Cardiac muscle cell (in vitro differentiated cells and primary cell): Measurements from ENCODE around the gene FAM43A. TPM values are rescaled to one million over a fixed set of nuclear protein-coding genes. Genes with fewer than 3 reads are reported as not detected.
A peak's percentile ranks its signal among the peaks of the same experiment; 100 is the strongest.

ENCODE experiments used
- DNase-seq, 2 donors: peaks; one replicate each; pipeline versions ENCODE4 v3.0.0 to v3.0.0-alpha.2; 2010 to 2017; ENCODE audit warnings: low read depth in 1 of 2, low spot score in 1 of 2
- H3K27ac ChIP-seq: fragments of 200-600 bp; sonication (generic); 2 replicates; pipeline ENCODE4 v1.5.1; 2016
- H3K27me3 ChIP-seq: fragments of 200-600 bp; sonication (generic); 2 replicates; pipeline ENCODE4 v1.6.0; 2016; ENCODE audit warnings: control low read depth
- H3K36me3 ChIP-seq: fragments of 200-600 bp; sonication (generic); 2 replicates; pipeline ENCODE4 v1.5.1; 2016; ENCODE audit warnings: control low read depth
- H3K4me1 ChIP-seq: fragments of 200-600 bp; sonication (generic); 2 replicates; pipeline ENCODE4 v1.8.1; 2017; ENCODE audit warnings: low read depth, mild to moderate bottlenecking, mixed run types
- H3K4me3 ChIP-seq: fragments of 200-600 bp; sonication (generic); 2 replicates; pipeline ENCODE4 v1.5.1; 2016; ENCODE audit warnings: mild to moderate bottlenecking
- H3K9me3 ChIP-seq: fragments of 200-600 bp; sonication (generic); 2 replicates; pipeline ENCODE4 v1.5.1; 2017; ENCODE audit warnings: low read depth, mild to moderate bottlenecking, control low read depth
- polyA plus RNA-seq: library from polyadenylated mRNA; unstranded; fragments of >200 nt; fragmentation: Nextera tagmentation; extraction: Ambion mirVana; gene quantifications from 2 replicates; pipeline ENCODE4 v1.2.1, GENCODE V29; 2016
- total RNA-seq: library from RNA; depleted of rRNA; stranded (reverse); fragments of >200 nt; gene quantifications from 2 replicates; pipeline ENCODE4 v1.2.3, GENCODE V29; 2016
- TF ChIP-seq, protein P1 (sequence below): IDR thresholded peaks from 2 replicates; pipeline ENCODE4 v1.5.1; 2012; ENCODE audit warnings: low read depth, mild to moderate bottlenecking, low read length

Gene FAM43A
- total and polyA plus RNA-seq, 2 experiments from 2014 or later, result 4.9 to 18.3 TPM

- H3K27ac ChIP-seq, result no peak overlapping the region
- H3K9me3 ChIP-seq, result no peaks in the 10 kb centered on the region
- no peaks in the 10 kb centered on the region for H3K36me3 ChIP-seq
- DNase-seq, result peak in 1 of 2 donors; percentile 20
- H3K27me3 ChIP-seq, result no peaks in the 10 kb centered on the region
- H3K4me1 ChIP-seq, result peaks cover 29% of the 10 kb centered on the region
- no peak overlapping the region for H3K4me3 ChIP-seq
- TF ChIP-seq, protein P1, sequence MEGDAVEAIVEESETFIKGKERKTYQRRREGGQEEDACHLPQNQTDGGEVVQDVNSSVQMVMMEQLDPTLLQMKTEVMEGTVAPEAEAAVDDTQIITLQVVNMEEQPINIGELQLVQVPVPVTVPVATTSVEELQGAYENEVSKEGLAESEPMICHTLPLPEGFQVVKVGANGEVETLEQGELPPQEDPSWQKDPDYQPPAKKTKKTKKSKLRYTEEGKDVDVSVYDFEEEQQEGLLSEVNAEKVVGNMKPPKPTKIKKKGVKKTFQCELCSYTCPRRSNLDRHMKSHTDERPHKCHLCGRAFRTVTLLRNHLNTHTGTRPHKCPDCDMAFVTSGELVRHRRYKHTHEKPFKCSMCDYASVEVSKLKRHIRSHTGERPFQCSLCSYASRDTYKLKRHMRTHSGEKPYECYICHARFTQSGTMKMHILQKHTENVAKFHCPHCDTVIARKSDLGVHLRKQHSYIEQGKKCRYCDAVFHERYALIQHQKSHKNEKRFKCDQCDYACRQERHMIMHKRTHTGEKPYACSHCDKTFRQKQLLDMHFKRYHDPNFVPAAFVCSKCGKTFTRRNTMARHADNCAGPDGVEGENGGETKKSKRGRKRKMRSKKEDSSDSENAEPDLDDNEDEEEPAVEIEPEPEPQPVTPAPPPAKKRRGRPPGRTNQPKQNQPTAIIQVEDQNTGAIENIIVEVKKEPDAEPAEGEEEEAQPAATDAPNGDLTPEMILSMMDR, result no peak
These were observed 44.7 kb downstream of the FAM43A start for GRCh38 chr3:194730365-194730764.

DNA sequence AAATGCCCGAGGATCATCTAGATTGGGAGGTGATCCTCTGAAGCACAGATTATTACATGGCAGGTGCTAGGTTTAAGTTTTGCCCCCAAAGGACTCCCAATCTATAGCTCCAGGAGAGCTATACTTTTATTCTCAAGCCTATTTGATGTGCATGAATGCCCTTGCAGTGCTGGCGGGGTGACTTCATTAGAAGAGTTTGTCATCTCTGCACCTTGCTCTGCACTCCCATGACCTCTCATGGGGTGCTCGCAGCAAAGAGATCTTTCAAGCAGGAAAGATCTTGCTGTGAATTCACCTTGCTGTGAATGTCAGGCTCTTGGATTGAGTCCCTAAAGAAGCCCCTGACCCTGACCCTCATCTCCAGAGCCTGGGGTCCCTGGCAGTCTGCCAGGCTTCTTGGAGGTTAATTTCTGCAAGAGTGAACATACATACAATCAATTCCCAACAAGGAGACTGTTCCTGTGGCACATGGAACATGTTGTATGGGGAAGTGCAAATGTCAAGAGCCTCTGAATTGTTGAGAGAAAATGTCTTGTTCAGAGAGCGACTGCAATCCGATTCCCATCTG is 45.9 kb downstream of the FAM43A start:
- Histone ChIP-seq H3K9me3 (no peaks in the 10 kb centered on the region), H3K36me3 (no peaks in the 10 kb centered on the region), H3K27ac (no peak overlapping the region), H3K4me3 (no peak overlapping the region), H3K4me1 (peaks cover 18% of the 10 kb centered on the region), H3K27me3 (peaks cover under 1% of the 10 kb centered on the region)
- TF ChIP-seq, protein P1, result no peak
- DNase-seq, result no peak

DNA sequence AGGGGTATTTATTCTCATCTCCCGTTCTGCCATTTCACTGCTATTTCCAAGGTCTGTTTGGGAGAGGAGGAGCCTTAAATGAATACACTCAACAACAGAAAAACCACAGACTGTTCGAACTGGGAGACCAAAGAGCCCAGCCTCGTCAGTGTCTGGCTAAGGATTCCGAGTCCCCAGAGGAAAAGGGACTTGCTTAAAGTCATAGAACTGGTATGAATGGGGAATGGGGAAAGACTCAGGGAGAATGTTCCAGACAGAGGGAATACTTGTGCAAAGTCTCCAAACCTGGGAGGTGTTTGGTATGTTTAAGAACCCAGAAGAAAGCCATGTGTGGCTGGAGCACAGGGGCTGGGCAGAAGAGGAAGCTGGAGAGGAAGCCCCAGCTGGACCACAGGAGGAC is 46.9 kb downstream of the FAM43A start:
- H3K4me1 ChIP-seq, result peaks cover 18% of the 10 kb centered on the region
- TF ChIP-seq, protein P1, result no peak
- H3K36me3 ChIP-seq, result no peaks in the 10 kb centered on the region
- DNase-seq, result no peak
- no peak overlapping the region for H3K27ac ChIP-seq
- H3K27me3 ChIP-seq, result peaks cover 11% of the 10 kb centered on the region
- no peaks in the 10 kb centered on the region for H3K9me3 ChIP-seq
- H3K4me3 ChIP-seq, result no peak overlapping the region

DNA sequence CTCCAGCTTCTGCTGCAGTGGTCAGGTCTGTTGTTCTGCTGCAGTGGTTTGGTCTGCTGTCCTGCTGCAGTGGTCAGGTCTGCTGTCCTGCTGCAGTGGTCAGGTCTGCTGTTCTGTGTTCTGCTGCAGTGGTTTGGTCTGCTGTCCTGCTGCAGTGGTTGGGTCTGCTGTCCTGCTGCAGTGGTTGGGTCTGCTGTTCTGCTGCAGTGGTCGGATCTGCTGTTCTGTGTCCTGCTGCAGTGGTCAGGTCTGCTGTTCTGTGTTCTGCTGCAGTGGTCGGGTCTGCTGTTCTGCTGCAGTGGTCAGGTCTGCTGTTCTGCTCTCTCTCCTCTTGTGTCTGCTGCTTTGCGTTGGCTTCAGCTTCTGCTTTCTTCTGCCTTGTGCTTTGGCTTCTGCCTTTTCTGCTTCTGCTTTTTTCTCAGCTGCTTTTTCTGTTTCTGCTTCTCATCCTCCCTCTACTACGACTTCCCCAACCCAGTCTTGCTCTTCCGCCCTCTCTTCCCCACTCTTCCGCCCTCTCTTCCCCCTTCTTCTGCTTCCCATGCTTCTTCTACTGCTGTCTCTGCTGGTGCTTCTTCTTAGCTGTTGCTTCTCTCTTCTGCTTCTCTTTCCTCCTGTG is 50.7 kb downstream of the FAM43A start:
- Histone ChIP-seq H3K36me3 (no peaks in the 10 kb centered on the region), H3K4me1 (peaks cover 10% of the 10 kb centered on the region), H3K9me3 (no peaks in the 10 kb centered on the region), H3K4me3 (no peak overlapping the region), H3K27ac (no peak overlapping the region), H3K27me3 (peaks cover 11% of the 10 kb centered on the region)
- no peak for DNase-seq
- TF ChIP-seq, protein P1, result no peak

GRCh38 chr3:194736896-194737600 is 51.4 kb downstream of the FAM43A start:
- no peak overlapping the region for H3K4me3 ChIP-seq
- TF ChIP-seq, protein P1, result no peak
- H3K27ac ChIP-seq, result no peak overlapping the region
- H3K27me3 ChIP-seq, result peaks cover 11% of the 10 kb centered on the region
- H3K36me3 ChIP-seq, result no peaks in the 10 kb centered on the region
- H3K4me1 ChIP-seq, result peaks cover 4% of the 10 kb centered on the region
- H3K9me3 ChIP-seq, result no peaks in the 10 kb centered on the region
- DNase-seq, result no peak

Other genes starting within 250 kb of the FAM43A start
- gene ATP13A3, start 198.9 kb upstream of the FAM43A start, total RNA-seq, result 262 and 293 TPM in 2 replicates
- 51.8 and 74.5 TPM in 2 replicates for gene ATP13A3, start 198.9 kb upstream of the FAM43A start, polyA plus RNA-seq
- 14.1 and 16.2 TPM in 2 replicates for gene TMEM44, start 52.5 kb upstream of the FAM43A start, total RNA-seq
- 18.7 and 19.2 TPM in 2 replicates for gene TMEM44, start 52.5 kb upstream of the FAM43A start, polyA plus RNA-seq
- 15.7 and 22.5 TPM in 2 replicates for gene LSG1, start 13.7 kb upstream of the FAM43A start, total RNA-seq
- gene LSG1, start 13.7 kb upstream of the FAM43A start, polyA plus RNA-seq, result 20.3 and 31.5 TPM in 2 replicates